ENCODE measurements around the gene LPAR2. TPM values are rescaled to one million over a fixed set of nuclear protein-coding genes. Genes with fewer than 3 reads are reported as not detected.
"Not testable (repeated sequence)": the region's sequence is repeated elsewhere in the genome, so short reads cannot be mapped to it uniquely, and the experiment has no call there.

Gene LPAR2
- total RNA-seq, 4 donors from 2014 or later: 6.5 to 26.0 (median 7.7) TPM

DNA sequence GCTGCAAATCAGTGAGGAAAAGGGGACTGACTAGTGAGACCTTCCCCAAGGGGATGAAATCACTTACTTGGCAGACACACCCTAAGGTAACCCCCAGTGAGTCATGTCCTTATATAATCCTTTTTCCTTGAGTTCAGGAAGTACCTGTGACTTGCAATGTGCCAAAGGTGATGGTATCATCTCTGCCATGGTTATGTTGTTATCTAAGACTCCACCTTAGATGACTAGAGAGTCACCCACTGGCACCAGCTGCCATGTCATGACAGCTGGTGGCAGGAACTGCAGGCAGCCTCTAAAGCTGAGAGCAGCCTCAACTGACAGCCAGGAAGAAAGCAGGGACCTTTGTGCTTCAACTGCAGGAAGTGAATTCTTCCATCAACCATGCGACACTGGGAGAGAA lies 22.0 kb downstream of the LPAR2 start:
- DNase-seq (ENCODE audit: low spot score) (no peak), ATAC-seq (ENCODE audit: low FRiP score) (no peak)
- TF ChIP-seq, protein P1, sequence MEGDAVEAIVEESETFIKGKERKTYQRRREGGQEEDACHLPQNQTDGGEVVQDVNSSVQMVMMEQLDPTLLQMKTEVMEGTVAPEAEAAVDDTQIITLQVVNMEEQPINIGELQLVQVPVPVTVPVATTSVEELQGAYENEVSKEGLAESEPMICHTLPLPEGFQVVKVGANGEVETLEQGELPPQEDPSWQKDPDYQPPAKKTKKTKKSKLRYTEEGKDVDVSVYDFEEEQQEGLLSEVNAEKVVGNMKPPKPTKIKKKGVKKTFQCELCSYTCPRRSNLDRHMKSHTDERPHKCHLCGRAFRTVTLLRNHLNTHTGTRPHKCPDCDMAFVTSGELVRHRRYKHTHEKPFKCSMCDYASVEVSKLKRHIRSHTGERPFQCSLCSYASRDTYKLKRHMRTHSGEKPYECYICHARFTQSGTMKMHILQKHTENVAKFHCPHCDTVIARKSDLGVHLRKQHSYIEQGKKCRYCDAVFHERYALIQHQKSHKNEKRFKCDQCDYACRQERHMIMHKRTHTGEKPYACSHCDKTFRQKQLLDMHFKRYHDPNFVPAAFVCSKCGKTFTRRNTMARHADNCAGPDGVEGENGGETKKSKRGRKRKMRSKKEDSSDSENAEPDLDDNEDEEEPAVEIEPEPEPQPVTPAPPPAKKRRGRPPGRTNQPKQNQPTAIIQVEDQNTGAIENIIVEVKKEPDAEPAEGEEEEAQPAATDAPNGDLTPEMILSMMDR (IDR thresholded peaks at IDR 0.05): no peak

GRCh38 chr19:19602713-19603324 lies 25.2 kb downstream of the LPAR2 start:
- DNase-seq (ENCODE audit: low spot score): no peak
- ATAC-seq (ENCODE audit: low FRiP score): no peak
- TF ChIP-seq, protein P1 (IDR thresholded peaks at IDR 0.05): no peak

GRCh38 chr19:19602136-19602712 lies 25.8 kb downstream of the LPAR2 start:
- TF ChIP-seq, protein P1 (IDR thresholded peaks at IDR 0.05): no peak
- no peak for ATAC-seq (ENCODE audit: low FRiP score)
- no peak for DNase-seq (ENCODE audit: low spot score)

GRCh38 chr19:19600793-19601330 lies 27.2 kb downstream of the LPAR2 start:
- no peak for DNase-seq (ENCODE audit: low spot score)
- TF ChIP-seq, protein P1 (IDR thresholded peaks at IDR 0.05): no peak
- no peak for ATAC-seq (ENCODE audit: low FRiP score)

- DNase-seq (ENCODE audit: low spot score); ATAC-seq (ENCODE audit: low FRiP score): not testable (repeated sequence)
Observed at GRCh38 chr19:19598728-19599451, 29.1 kb downstream of the LPAR2 start.

DNA sequence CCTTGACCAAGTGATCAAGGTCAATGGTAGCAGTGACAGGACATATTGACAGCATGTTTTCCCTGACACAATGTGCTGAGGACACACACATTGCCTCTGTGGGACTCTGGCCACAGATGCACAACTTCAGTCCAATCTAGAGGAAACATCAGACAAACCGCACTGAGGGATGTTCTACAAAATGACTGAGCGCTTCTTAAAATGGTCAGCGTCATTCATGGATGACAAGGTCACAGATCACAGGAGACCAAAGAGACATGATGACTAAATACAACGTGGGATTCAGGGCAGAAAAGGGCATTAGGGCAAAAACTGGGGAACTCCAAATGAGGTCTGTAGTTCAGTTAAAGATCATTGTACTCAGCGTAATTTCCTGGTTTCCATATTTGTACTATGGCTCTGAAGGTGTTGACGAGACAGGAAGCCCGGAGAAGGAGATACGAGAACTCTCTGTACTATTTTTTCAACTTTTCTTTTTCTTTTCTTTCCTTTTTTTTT lies 30.2 kb downstream of the LPAR2 start:
- TF ChIP-seq, protein P1 (IDR thresholded peaks at IDR 0.05): no peak
- DNase-seq (ENCODE audit: low spot score) (no peak), ATAC-seq (ENCODE audit: low FRiP score) (no peak)

GRCh38 chr19:19595171-19595701 lies 32.8 kb downstream of the LPAR2 start:
- no peak for DNase-seq (ENCODE audit: low spot score)
- ATAC-seq (ENCODE audit: low FRiP score): no peak
- TF ChIP-seq, protein P1 (IDR thresholded peaks at IDR 0.05): no peak
